GM21423 (cell line): Measurements from ENCODE around the gene ESR2.
"Not testable (repeated sequence)": the region's sequence is repeated elsewhere in the genome, so short reads cannot be mapped to it uniquely, and the experiment has no call there.

Experiments
- ATAC-seq: cut with Tn5 transposase; IDR thresholded peaks from one replicate; pipeline ENCODE4 v1.9.1; 2021; ENCODE audit warnings: mild to moderate bottlenecking, moderate library complexity; ENCODE audit not compliant: unreplicated experiment

The ESR2 gene

GRCh38 chr14:64225151-64225757, 68.9 kb downstream of the ESR2 start:
- no peak for ATAC-seq

GRCh38 chr14:64221391-64222003, 72.7 kb downstream of the ESR2 start:
- no peak for ATAC-seq

- no peak for ATAC-seq
These were observed 73.7 kb downstream of the ESR2 start for GRCh38 chr14:64220466-64220865.

GRCh38 chr14:64220056-64220455, 74.1 kb downstream of the ESR2 start:
- ATAC-seq: no peak

- peak; percentile 41 for ATAC-seq
These were observed 75.6 kb downstream of the ESR2 start for GRCh38 chr14:64218344-64219240.

GRCh38 chr14:64217834-64218233, 76.3 kb downstream of the ESR2 start:
- no peak for ATAC-seq

- peak; percentile 54 for ATAC-seq
These were observed 76.9 kb downstream of the ESR2 start for GRCh38 chr14:64217308-64217707.

GRCh38 chr14:64215978-64216377, 78.2 kb downstream of the ESR2 start:
- ATAC-seq: no peak

- ATAC-seq: no peak
These were observed 78.9 kb downstream of the ESR2 start for GRCh38 chr14:64215274-64215673.

GRCh38 chr14:64213853-64214570, 80.2 kb downstream of the ESR2 start:
- ATAC-seq: no peak

GRCh38 chr14:64213086-64213485, 81.1 kb downstream of the ESR2 start:
- ATAC-seq: no peak

GRCh38 chr14:64212666-64213065, 81.5 kb downstream of the ESR2 start:
- ATAC-seq: no peak

GRCh38 chr14:64210912-64211311, 83.3 kb downstream of the ESR2 start:
- not testable (repeated sequence) for ATAC-seq

- ATAC-seq: no peak
These were observed 84.0 kb downstream of the ESR2 start for GRCh38 chr14:64210216-64210615.

- ATAC-seq: peak; percentile 89
These were observed 84.6 kb downstream of the ESR2 start for GRCh38 chr14:64209444-64210131.

- ATAC-seq: no peak
These were observed 85.2 kb downstream of the ESR2 start for GRCh38 chr14:64208981-64209380.

- no peak for ATAC-seq
These were observed 85.9 kb downstream of the ESR2 start for GRCh38 chr14:64208261-64208660.

GRCh38 chr14:64203366-64204006, 90.7 kb downstream of the ESR2 start:
- ATAC-seq: no peak

GRCh38 chr14:64202716-64203115, 91.5 kb downstream of the ESR2 start:
- ATAC-seq: no peak

- ATAC-seq: no peak
These were observed 92.1 kb downstream of the ESR2 start for GRCh38 chr14:64201921-64202545.
